Mesendoderm (in vitro differentiated cells): ENCODE measurements around the gene PNLDC1.
A peak's percentile ranks its signal among the peaks of the same experiment; 100 is the strongest.

Experiments
- DNase-seq: peaks from one replicate; pipeline ENCODE4 v3.0.0; 2013
- H2AK5ac ChIP-seq: 2 replicates; pipeline ENCODE4 v1.6.1; 2013; ENCODE audit warnings: low read length, inconsistent platforms
- H2BK120ac ChIP-seq: 2 replicates; pipeline ENCODE4 v1.6.1; 2013; ENCODE audit warnings: low read depth, mild to moderate bottlenecking, low read length, moderate library complexity, mixed read lengths
- H2BK15ac ChIP-seq: replicated peaks from 2 replicates; pipeline ENCODE4 v1.6.1; 2013; ENCODE audit warnings: low read depth, mild to moderate bottlenecking, moderate library complexity
- H2BK5ac ChIP-seq: 2 replicates; pipeline ENCODE4 v1.6.1; 2013; ENCODE audit warnings: low read length, inconsistent platforms
- H3K18ac ChIP-seq: 2 replicates; pipeline ENCODE4 v1.6.1; 2013; ENCODE audit warnings: mild to moderate bottlenecking, low read length, mixed read lengths
- H3K23ac ChIP-seq: one replicate; pipeline ENCODE4 v1.6.1; 2013; ENCODE audit warnings: low read length
- H3K27ac ChIP-seq: 2 replicates; pipeline ENCODE4 v1.5.1; 2013; ENCODE audit warnings: low read depth, mild to moderate bottlenecking, inconsistent platforms, low read length, moderate library complexity
- H3K27me3 ChIP-seq: 2 replicates; pipeline ENCODE4 v1.6.1; 2013; ENCODE audit warnings: low read length, control low read depth, mild to moderate bottlenecking, inconsistent platforms; ENCODE audit not compliant: insufficient read depth, poor library complexity
- H3K36me3 ChIP-seq: 2 replicates; pipeline ENCODE4 v1.6.1; 2013; ENCODE audit warnings: low read length, inconsistent platforms; ENCODE audit not compliant: control insufficient read depth, insufficient read depth
- H3K4ac ChIP-seq: one replicate; pipeline ENCODE4 v1.6.1; 2013; ENCODE audit warnings: low read depth, mild to moderate bottlenecking, low read length, moderate library complexity
- H3K4me1 ChIP-seq: 2 replicates; pipeline ENCODE4 v1.6.1; 2013; ENCODE audit warnings: low read depth, low read length, inconsistent platforms; ENCODE audit not compliant: control insufficient read depth
- H3K4me2 ChIP-seq: 2 replicates; pipeline ENCODE4 v1.6.1; 2013; ENCODE audit warnings: low read length
- H3K4me3 ChIP-seq: 2 replicates; pipeline ENCODE4 v1.5.1; 2013; ENCODE audit warnings: mild to moderate bottlenecking, low read length
- H3K56ac ChIP-seq: one replicate; pipeline ENCODE4 v1.6.1; 2013; ENCODE audit warnings: low read length
- H3K79me1 ChIP-seq: 2 replicates; pipeline ENCODE4 v1.6.1; 2013; ENCODE audit warnings: low read length, inconsistent platforms
- H3K79me2 ChIP-seq: 2 replicates; pipeline ENCODE4 v1.6.1; 2013; ENCODE audit warnings: mild to moderate bottlenecking, low read length; ENCODE audit not compliant: control insufficient read depth, insufficient read depth
- H3K9ac ChIP-seq: 2 replicates; pipeline ENCODE4 v1.6.1; 2013; ENCODE audit warnings: low read length, inconsistent platforms
- H4K5ac ChIP-seq: one replicate; pipeline ENCODE4 v1.6.1; 2013; ENCODE audit warnings: low read length
- H4K8ac ChIP-seq: one replicate; pipeline ENCODE4 v1.6.1; 2013; ENCODE audit warnings: low read depth, mild to moderate bottlenecking, control low read depth, low read length, moderate library complexity
- WGBS: extraction: QIAGEN DNeasy Blood & Tissue Kit; methylation state at CpG from one replicate; pipeline ENCODE4 v1.1.7; 2013; ENCODE audit warnings: low lambda C conversion rate, missing lambda C conversion rate; ENCODE audit not compliant: insufficient coverage; ENCODE audit errors: extremely low coverage; 5-methylcytosine and 5-hydroxymethylcytosine counted together

Gene PNLDC1

DNA sequence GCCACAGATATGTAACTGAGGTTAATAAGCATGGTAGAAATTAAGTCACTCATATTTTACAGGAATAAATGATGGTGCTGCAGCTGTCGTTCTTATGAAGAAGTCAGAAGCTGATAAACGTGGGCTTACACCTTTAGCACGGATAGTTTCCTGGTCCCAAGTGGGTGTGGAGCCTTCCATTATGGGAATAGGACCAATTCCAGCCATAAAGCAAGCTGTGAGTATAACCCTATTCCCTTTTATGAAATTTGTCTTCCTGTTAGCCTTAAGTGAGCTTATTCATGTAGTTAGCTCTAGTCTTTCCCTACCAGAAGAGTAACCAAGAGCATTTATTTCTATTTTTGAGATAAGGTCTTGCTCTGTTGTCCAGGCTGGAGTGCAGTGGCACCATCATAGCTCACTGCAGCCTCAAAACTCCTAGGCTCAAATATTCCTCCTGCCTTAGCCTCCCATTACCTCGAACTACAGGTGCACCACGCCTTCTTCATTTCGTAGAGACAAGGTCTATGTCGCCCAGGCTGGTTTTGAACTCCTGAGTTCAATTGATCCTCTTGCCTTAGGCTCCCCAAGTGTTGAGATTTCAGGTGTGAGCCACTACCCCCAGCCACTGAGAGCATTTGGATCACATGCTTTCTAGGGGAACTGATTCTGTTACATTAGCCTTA lies 22.7 kb upstream of the PNLDC1 start:
- no peak for DNase-seq
- Histone ChIP-seq H2BK120ac (no peak overlapping the region), H3K27ac (no peak overlapping the region), H3K4me1 (no peaks in the 10 kb centered on the region), H3K4me2 (no peak overlapping the region), H2AK5ac (no peak overlapping the region), H3K56ac (no peak overlapping the region), H2BK5ac (no peak overlapping the region), H2BK15ac (no peak overlapping the region), H3K4me3 (no peak overlapping the region), H3K4ac (no peak overlapping the region), H3K79me2 (no peaks in the 10 kb centered on the region), H3K27me3 (no peaks in the 10 kb centered on the region), H3K23ac (no peak overlapping the region), H4K5ac (no peak overlapping the region), H3K79me1 (no peaks in the 10 kb centered on the region), H4K8ac (no peak overlapping the region), H3K9ac (no peak overlapping the region), H3K36me3 (peaks cover 12% of the 10 kb centered on the region), H3K18ac (no peak overlapping the region)
- no CpG with 5 or more reads among the region's 7 CpGs for WGBS

DNA sequence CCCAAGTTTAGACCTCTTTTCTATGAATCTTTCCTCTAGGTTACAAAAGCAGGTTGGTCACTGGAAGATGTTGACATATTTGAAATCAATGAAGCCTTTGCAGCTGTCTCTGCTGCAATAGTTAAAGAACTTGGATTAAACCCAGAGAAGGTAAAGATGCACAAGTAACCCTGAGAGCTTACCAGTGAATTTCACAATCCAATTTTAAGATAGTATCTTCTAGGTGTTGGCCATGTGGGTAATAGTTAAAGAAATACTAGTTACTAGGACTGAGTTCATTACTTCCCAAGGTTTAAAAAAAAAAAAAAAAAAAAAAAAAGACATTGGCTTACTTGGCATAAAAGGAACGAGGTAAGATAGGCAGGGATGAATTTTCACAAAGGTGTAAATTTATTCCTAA lies 21.9 kb upstream of the PNLDC1 start:
- Histone ChIP-seq H3K27ac (no peak overlapping the region), H3K27me3 (no peaks in the 10 kb centered on the region), H3K18ac (no peak overlapping the region), H2BK5ac (no peak overlapping the region), H4K8ac (no peak overlapping the region), H3K9ac (no peak overlapping the region), H3K4me3 (no peak overlapping the region), H3K56ac (no peak overlapping the region), H2BK15ac (no peak overlapping the region), H2BK120ac (no peak overlapping the region), H4K5ac (no peak overlapping the region), H3K79me1 (peaks cover 5% of the 10 kb centered on the region), H3K4me1 (no peaks in the 10 kb centered on the region), H3K4me2 (no peak overlapping the region), H2AK5ac (no peak overlapping the region), H3K4ac (no peak overlapping the region), H3K36me3 (peaks cover 16% of the 10 kb centered on the region), H3K23ac (no peak overlapping the region), H3K79me2 (peaks cover 1% of the 10 kb centered on the region)
- WGBS, result no CpG with 5 or more reads among the region's 1 CpG
- no peak for DNase-seq

DNA sequence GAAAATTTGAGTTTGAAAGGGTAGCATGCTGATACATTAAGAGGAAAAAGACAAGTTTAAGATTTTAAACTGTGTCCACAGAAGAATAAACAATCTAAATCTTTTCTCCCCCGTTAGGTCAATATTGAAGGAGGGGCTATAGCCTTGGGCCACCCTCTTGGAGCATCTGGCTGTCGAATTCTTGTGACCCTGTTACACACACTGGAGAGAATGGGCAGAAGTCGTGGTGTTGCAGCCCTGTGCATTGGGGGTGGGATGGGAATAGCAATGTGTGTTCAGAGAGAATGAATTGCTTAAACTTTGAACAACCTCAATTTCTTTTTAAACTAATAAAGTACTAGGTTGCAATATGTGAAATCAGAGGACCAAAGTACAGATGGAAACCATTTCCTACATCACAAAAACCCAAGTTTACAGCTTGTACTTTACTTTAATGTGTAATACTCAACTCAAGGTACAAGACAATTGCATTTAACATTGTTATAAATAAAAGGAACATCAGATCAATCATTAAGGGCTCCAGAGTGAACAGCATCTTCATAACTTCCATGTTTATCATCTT lies 21.5 kb upstream of the PNLDC1 start:
- Histone ChIP-seq H3K18ac (no peak overlapping the region), H2BK15ac (no peak overlapping the region), H3K27me3 (no peaks in the 10 kb centered on the region), H2AK5ac (no peak overlapping the region), H3K79me1 (peaks cover 5% of the 10 kb centered on the region), H3K27ac (no peak overlapping the region), H2BK5ac (no peak overlapping the region), H4K8ac (no peak overlapping the region), H3K56ac (no peak overlapping the region), H3K4me2 (no peak overlapping the region), H4K5ac (no peak overlapping the region), H3K9ac (no peak overlapping the region), H3K4ac (no peak overlapping the region), H2BK120ac (no peak overlapping the region), H3K4me3 (no peak overlapping the region), H3K79me2 (peaks cover 1% of the 10 kb centered on the region), H3K23ac (no peak overlapping the region), H3K36me3 (peaks cover 18% of the 10 kb centered on the region), H3K4me1 (no peaks in the 10 kb centered on the region)
- DNase-seq, result no peak
- WGBS, result no CpG with 5 or more reads among the region's 3 CpGs

DNA sequence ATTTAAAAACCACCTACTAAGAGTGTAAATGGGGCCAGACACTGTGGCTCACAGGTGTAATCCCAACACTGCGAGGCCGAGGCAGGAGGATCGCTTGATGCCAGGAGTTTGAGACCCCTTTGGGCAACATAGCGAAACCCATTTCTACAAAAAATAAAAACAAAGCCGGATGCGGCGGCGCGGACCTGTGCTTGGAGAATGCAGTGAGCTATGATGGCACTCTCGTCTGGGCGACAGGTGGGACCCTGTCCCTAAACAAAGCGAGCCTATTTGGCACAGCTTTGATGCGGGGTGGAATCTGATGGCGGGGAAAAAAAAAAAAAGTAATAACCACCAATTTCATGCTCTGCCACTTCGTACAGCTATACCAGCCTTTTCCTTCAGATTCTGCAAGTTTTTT lies 11.8 kb upstream of the PNLDC1 start:
- Histone ChIP-seq H3K18ac (no peak overlapping the region), H3K9ac (peak overlapping the region; percentile 88), H3K36me3 (peaks cover 7% of the 10 kb centered on the region), H2BK5ac (no peak overlapping the region), H3K4me3 (peak overlapping the region; percentile 88), H3K79me1 (peaks cover 5% of the 10 kb centered on the region), H4K5ac (no peak overlapping the region), H3K56ac (peak overlapping the region; percentile 98), H2BK120ac (no peak overlapping the region), H3K27me3 (no peaks in the 10 kb centered on the region), H3K4me1 (no peaks in the 10 kb centered on the region), H3K27ac (no peak overlapping the region), H2BK15ac (no peak overlapping the region), H3K4ac (no peak overlapping the region), H2AK5ac (no peak overlapping the region), H3K4me2 (peak overlapping the region; percentile 88), H3K23ac (peak overlapping the region; percentile 80), H4K8ac (no peak overlapping the region), H3K79me2 (peaks cover 56% of the 10 kb centered on the region)
- DNase-seq, result no peak
- WGBS, result no CpG with 5 or more reads among the region's 15 CpGs

DNA sequence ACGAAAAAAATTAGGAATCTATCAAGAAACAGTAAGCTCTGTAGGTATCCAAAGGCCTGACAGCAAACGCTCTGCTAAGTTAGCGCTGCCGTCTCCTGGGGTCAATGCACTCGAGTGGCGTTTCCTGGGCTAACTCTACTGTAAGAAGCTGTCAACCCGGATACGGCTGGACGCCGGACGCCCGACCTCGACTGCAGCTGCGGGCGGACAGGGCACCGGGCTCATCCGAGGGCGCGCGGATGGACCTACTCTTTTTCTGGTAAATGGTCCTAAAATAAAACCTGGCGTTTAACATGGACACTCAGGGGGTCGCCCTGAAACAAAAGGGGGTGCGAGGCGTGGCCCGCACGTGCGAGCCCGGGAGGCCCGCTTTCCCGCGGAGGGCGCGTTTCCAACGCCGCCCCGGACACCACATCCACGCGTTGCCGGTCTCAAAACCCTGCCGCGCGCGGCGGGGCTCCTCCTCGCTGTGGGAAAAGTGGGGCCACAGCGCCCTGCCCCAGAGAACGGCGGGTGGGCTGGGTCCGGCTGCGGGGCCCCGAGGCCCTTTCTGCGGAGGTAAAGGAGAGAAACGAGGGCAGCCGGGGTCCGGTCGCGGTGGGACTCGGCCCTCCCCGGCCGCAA lies 11.2 kb upstream of the PNLDC1 start:
- Histone ChIP-seq H2BK15ac (no peak overlapping the region), H2BK5ac (no peak overlapping the region), H3K27ac (peak overlapping the region; percentile 65), H3K36me3 (peaks cover 5% of the 10 kb centered on the region), H4K5ac (no peak overlapping the region), H3K27me3 (no peaks in the 10 kb centered on the region), H2BK120ac (peak overlapping the region; percentile 55), H3K4me3 (peak overlapping the region; percentile 88), H3K4me2 (peak overlapping the region; percentile 88), H3K23ac (peak overlapping the region; percentile 90), H3K4ac (peak overlapping the region; percentile 99), H3K4me1 (no peaks in the 10 kb centered on the region), H3K18ac (peak overlapping the region; percentile 69), H3K56ac (peak overlapping the region; percentile 98), H3K79me2 (peaks cover 58% of the 10 kb centered on the region), H2AK5ac (no peak overlapping the region), H3K9ac (peak overlapping the region; percentile 88), H4K8ac (peak overlapping the region; percentile 30), H3K79me1 (peaks cover 5% of the 10 kb centered on the region)
- WGBS, result no CpG with 5 or more reads among the region's 60 CpGs
- peak; percentile 50 for DNase-seq
